ENCODE measurements around the gene PSMC3IP. TPM values are rescaled to one million over a fixed set of nuclear protein-coding genes. Genes with fewer than 3 reads are reported as not detected.

PSMC3IP gene
- total and polyA plus RNA-seq, 2 of the 4 experiments (the other 2 are of a cell fraction) = 5.6 to 9.8 TPM

DNA sequence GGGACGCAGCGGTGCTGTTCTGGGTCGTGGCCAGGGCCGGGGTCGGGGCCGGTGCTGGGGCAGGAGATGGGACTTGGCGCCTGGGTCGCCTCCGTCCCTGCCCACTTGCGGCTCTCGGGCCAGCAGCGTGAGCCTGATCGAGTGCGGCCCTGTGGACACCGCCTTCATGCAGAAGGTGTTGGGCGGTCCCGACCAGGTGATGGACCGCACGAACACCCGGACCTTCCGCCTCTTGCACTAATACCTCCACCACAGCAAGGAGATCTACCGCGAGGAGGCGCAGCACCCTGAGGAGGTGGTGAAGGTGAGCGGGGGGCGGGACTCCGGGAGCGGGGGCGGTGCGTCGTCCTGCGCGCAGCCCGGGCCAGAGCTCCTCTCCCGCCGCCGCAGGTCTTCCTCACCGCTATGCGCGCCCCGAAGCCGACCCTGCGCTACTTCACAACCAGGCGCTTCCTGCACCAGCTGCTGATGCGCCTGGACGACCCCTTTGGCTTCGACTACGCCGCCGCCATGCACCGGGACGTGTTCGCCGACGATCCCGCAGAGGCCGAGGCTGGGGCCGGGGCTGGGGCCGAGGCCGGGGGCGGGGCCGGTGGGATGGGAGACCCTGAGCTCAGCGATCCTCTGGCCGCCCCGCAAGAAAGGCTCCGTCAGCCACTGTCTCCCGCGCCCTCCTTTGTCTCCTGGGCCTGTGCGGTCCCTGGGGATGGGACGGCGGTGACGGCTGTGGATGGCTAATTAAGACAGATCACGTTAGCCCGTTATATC is 29.3 kb downstream of the PSMC3IP start:
- in situ Hi-C loops (cut with MboI; ENCODE audit: low sequenced_read_pairs) = no loop called here
- no peak overlapping the region for H3K23ac ChIP-seq (ENCODE audit: low read depth, low read length)
- peaks cover 3% of the 10 kb centered on the region; the same call in 1 of the 2 replicates for H3K4me1 ChIP-seq (ENCODE audit: control insufficient read depth, insufficient read depth, low read length)
- H3K9me1 ChIP-seq (ENCODE audit: insufficient read depth, low read length) = peaks cover 4% of the 10 kb centered on the region; the same call in 1 of the 2 replicates
- no peak for TF ChIP-seq CEBPB (IDR thresholded peaks at IDR 0.05; ENCODE audit: low read depth, low read length)
- TF ChIP-seq, protein P1, sequence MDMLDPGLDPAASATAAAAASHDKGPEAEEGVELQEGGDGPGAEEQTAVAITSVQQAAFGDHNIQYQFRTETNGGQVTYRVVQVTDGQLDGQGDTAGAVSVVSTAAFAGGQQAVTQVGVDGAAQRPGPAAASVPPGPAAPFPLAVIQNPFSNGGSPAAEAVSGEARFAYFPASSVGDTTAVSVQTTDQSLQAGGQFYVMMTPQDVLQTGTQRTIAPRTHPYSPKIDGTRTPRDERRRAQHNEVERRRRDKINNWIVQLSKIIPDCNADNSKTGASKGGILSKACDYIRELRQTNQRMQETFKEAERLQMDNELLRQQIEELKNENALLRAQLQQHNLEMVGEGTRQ (IDR thresholded peaks at IDR 0.05; ENCODE audit: low read depth, low read length) = no peak
- TF ChIP-seq, protein P2, sequence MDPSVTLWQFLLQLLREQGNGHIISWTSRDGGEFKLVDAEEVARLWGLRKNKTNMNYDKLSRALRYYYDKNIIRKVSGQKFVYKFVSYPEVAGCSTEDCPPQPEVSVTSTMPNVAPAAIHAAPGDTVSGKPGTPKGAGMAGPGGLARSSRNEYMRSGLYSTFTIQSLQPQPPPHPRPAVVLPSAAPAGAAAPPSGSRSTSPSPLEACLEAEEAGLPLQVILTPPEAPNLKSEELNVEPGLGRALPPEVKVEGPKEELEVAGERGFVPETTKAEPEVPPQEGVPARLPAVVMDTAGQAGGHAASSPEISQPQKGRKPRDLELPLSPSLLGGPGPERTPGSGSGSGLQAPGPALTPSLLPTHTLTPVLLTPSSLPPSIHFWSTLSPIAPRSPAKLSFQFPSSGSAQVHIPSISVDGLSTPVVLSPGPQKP (IDR thresholded peaks at IDR 0.05; ENCODE audit: borderline replicate concordance, low read depth, low read length) = no peak
- TF ChIP-seq, protein P3, sequence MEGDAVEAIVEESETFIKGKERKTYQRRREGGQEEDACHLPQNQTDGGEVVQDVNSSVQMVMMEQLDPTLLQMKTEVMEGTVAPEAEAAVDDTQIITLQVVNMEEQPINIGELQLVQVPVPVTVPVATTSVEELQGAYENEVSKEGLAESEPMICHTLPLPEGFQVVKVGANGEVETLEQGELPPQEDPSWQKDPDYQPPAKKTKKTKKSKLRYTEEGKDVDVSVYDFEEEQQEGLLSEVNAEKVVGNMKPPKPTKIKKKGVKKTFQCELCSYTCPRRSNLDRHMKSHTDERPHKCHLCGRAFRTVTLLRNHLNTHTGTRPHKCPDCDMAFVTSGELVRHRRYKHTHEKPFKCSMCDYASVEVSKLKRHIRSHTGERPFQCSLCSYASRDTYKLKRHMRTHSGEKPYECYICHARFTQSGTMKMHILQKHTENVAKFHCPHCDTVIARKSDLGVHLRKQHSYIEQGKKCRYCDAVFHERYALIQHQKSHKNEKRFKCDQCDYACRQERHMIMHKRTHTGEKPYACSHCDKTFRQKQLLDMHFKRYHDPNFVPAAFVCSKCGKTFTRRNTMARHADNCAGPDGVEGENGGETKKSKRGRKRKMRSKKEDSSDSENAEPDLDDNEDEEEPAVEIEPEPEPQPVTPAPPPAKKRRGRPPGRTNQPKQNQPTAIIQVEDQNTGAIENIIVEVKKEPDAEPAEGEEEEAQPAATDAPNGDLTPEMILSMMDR (conservative IDR thresholded peaks at IDR 0.05; ENCODE audit: low read depth, low read length) = no peak
- TF ChIP-seq RCOR1 (IDR thresholded peaks at IDR 0.05; ENCODE audit: insufficient replicate concordance, low read length) = no peak
- peaks cover 3 to 37% of the 10 kb centered on the region in 2 experiments for H3K79me1 ChIP-seq (ENCODE audit: low read depth in 1 of 2, low read length in 2 of 2)
- H2AK5ac ChIP-seq (ENCODE audit: low read depth, low read length) = no peak overlapping the region
- ATAC-seq (ENCODE audit: low read depth) (no peak), DNase-seq (no peak)
- H2BK15ac ChIP-seq (ENCODE audit: low read depth, low read length) = no peak overlapping the region
- no peak overlapping the region for H3K14ac ChIP-seq (replicated peaks; ENCODE audit: low read depth, low read length)
- H2AK9ac ChIP-seq (replicated peaks; ENCODE audit: low read depth, low read length, poor library complexity) = peak overlapping the region; percentile 85
- H3K56ac ChIP-seq (ENCODE audit: extremely low read depth, insufficient read depth, low read length) = no peak overlapping the region
- dilution Hi-C loops (cut with HindIII; ENCODE audit: low sequenced_read_pairs, unreplicated experiment) = no loop called here
- no peak overlapping the region for H2BK20ac ChIP-seq (ENCODE audit: low read depth, low read length)
- no peaks in the 10 kb centered on the region for H3K27me3 ChIP-seq (ENCODE audit: control insufficient read depth, insufficient read depth, low read length)
- H2BK120ac ChIP-seq (ENCODE audit: low read depth, low read length) = no peak overlapping the region
- ChIA-PET POLR2A (ENCODE audit: unreplicated experiment) (no interaction called here), CTCF (no interaction called here)
- H3K36me3 ChIP-seq (ENCODE audit: control insufficient read depth, insufficient read depth, low read length) = peaks cover 21% of the 10 kb centered on the region; the same call in 1 of the 2 replicates
- H3K27ac ChIP-seq (ENCODE audit: insufficient read depth, low read length) = no peak overlapping the region
- H3K9ac ChIP-seq (ENCODE audit: low read depth, low read length) = no peak overlapping the region
- BruUV-seq (replicated peaks) = no TSS peak
- H3K9me3 ChIP-seq (ENCODE audit: control insufficient read depth, insufficient read depth, low read length) = no peaks in the 10 kb centered on the region
- 43% methylated on average over 32 of the region's 74 CpGs; no CpG with 5 or more reads in 1 of the 2 experiments for WGBS, 2 experiments (ENCODE audit: extremely low coverage in 2 of 2, insufficient read length in 1 of 2)
- H2AFZ ChIP-seq (replicated peaks; ENCODE audit: low read length, poor library complexity) = peak overlapping the region; percentile 58
- H3K4ac ChIP-seq (ENCODE audit: low read depth, low read length) = no peak overlapping the region
- H4K20me1 ChIP-seq (ENCODE audit: insufficient read depth, low read length) = no peaks in the 10 kb centered on the region; the same call in 1 of the 2 replicates
- H3K4me2 ChIP-seq (ENCODE audit: low read depth, low read length) = no peak overlapping the region
- intact Hi-C loops (cut with micrococcal nuclease) = no loop called here
- no peak overlapping the region for H4K91ac ChIP-seq (ENCODE audit: insufficient read depth, low read depth, low read length)
- H2BK5ac ChIP-seq (ENCODE audit: low read depth, low read length, poor library complexity, severe bottlenecking) = no peak overlapping the region
- H3K18ac ChIP-seq (ENCODE audit: low read depth, low read length) = no peak overlapping the region
- H4K5ac ChIP-seq (ENCODE audit: low read depth, low read length) = no peak overlapping the region
- no peak overlapping the region for H3K4me3 ChIP-seq (ENCODE audit: insufficient read depth, low read depth, low read length)
- no peak overlapping the region for H4K8ac ChIP-seq (ENCODE audit: low read depth in 2 of 2, low read length in 2 of 2)
